H1 (cell line): Measurements from ENCODE around the gene ADAMTS16. TPM values are rescaled to one million over a fixed set of nuclear protein-coding genes. Genes with fewer than 3 reads are reported as not detected.

Experiments used
- SP1 ChIP-seq: IDR thresholded peaks from 2 replicates; pipeline ENCODE4 v1.6.1; 2011; ENCODE audit warnings: low read depth, low read length
- polyA plus RNA-seq, 7 experiments: library from polyadenylated mRNA; depleted of rRNA in 3 of 7; stranded (reverse) in 5 of 7; unstranded in 2 of 7; fragments of >200 nt in 5 of 7; fragments of 200-250 nt in 2 of 7; gene quantifications; 1 replicate in 5 of 7; 2 replicates in 1 of 7; 4 replicates in 1 of 7; pipeline versions ENCODE4 v1.2.1 to v1.2.3, GENCODE V29; 2011 to 2013; ENCODE audit warnings: missing spikeins in 2 of 7, mixed read lengths in 2 of 7
- total RNA-seq: library from RNA; stranded (reverse); fragmentation: NEBNext Ultra II Directional; extraction: Animal tissue kit (Norgen Biotek cat#: 25700); gene quantifications from 2 replicates; pipeline ENCODE4 v1.2.1, GENCODE V29; 2021

Gene ADAMTS16
- total and polyA plus RNA-seq, 2 of the 8 experiments (the other 6 are each of a cell fraction or from before 2014, with no cell fraction given) = 3.7 to 16.0 TPM

DNA sequence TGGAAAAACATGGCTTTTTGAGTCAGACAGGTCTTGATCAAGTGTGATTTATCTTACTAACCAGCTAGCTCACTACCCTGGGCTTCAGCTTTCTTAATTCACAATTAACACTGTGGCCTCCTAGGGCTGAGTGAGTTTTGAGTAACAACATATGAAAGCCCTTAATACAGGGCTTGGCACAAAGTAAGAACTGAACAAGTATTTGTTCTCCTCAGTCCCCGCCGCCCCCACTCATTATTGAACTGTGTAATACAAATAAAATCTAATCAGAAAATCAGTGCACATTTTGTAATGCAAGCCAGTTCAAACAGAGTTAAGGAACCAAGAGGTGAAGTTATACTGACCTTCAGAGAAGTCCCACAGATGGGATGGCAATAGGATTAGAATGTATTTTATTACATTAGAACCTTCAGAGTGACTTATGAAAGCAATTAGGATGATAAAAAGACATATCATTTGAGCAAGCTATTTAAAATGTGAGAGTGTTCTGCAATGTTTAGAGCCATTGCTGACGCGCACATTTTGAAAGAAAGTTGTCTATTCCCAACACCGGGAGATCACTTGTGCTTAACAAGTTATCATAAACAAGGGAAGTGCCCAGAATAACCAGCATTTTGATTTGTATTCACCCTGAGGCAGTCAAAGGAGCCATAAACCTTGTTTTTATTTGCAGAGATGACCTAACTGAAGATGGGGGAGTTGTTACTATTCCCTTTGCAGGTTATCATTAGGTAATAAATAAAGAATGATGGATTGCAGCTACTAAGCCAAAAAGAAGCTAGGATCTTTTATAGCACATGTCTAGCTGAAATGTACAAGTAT, 19.4 kb downstream of the ADAMTS16 start (continued):
- no peak for TF ChIP-seq SP1
- TF ChIP-seq, all 59 proteins: peak for 0
